OCI-LY7 (cell line): ENCODE data around the gene DLEU7.

ENCODE experiments used
- EZH2phosphoT487 ChIP-seq: fragments of 200-600 bp; sonication (generic); IDR thresholded peaks from 2 replicates; pipeline ENCODE4 v1.6.1; 2018; ENCODE audit warnings: low read depth, borderline replicate concordance, mild to moderate bottlenecking, mixed run types, antibody characterized with exemption, low read length, moderate library complexity, mixed read lengths
- TF ChIP-seq, protein P1 (sequence below): fragments of 200-600 bp; sonication (generic); conservative IDR thresholded peaks from 2 replicates; pipeline ENCODE4 v1.5.1; 2014; ENCODE audit warnings: mild to moderate bottlenecking, antibody characterized with exemption, low read length, moderate library complexity, mixed read lengths

GRCh38 chr13:50844084-50844875 lies 788 bp upstream of the DLEU7 start:
- TF ChIP-seq, protein P1, sequence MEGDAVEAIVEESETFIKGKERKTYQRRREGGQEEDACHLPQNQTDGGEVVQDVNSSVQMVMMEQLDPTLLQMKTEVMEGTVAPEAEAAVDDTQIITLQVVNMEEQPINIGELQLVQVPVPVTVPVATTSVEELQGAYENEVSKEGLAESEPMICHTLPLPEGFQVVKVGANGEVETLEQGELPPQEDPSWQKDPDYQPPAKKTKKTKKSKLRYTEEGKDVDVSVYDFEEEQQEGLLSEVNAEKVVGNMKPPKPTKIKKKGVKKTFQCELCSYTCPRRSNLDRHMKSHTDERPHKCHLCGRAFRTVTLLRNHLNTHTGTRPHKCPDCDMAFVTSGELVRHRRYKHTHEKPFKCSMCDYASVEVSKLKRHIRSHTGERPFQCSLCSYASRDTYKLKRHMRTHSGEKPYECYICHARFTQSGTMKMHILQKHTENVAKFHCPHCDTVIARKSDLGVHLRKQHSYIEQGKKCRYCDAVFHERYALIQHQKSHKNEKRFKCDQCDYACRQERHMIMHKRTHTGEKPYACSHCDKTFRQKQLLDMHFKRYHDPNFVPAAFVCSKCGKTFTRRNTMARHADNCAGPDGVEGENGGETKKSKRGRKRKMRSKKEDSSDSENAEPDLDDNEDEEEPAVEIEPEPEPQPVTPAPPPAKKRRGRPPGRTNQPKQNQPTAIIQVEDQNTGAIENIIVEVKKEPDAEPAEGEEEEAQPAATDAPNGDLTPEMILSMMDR: no peak
- TF ChIP-seq EZH2phosphoT487: no peak
